GM19463 (cell line): Measurements from ENCODE around the gene MUSTN1.
A peak's percentile ranks its signal among the peaks of the same experiment; 100 is the strongest.

ENCODE experiments used
- ATAC-seq: cut with Tn5 transposase; IDR thresholded peaks from one replicate; pipeline ENCODE4 v1.9.1; 2021; ENCODE audit warnings: mild to moderate bottlenecking, moderate library complexity; ENCODE audit not compliant: unreplicated experiment

MUSTN1 gene

DNA sequence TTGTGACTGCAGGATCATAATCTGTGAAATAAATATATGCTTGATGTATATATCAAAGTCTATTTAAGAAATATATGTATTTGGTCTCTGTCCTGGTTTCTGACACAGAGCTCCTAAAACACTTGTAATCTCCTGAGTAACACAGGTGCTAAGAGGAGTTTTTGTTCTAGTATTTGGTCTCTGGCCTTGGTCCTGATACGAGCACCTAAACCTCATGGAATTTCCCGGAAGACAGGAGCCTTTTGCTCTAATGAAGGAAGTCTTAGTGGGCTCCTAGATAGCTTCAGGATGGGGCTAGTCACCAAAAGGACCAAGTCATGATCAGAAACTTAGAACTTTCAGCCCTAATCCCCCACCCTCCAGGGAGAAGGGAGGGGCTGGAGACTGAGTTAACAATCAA, 19.2 kb upstream of the MUSTN1 start:
- ATAC-seq = no peak

DNA sequence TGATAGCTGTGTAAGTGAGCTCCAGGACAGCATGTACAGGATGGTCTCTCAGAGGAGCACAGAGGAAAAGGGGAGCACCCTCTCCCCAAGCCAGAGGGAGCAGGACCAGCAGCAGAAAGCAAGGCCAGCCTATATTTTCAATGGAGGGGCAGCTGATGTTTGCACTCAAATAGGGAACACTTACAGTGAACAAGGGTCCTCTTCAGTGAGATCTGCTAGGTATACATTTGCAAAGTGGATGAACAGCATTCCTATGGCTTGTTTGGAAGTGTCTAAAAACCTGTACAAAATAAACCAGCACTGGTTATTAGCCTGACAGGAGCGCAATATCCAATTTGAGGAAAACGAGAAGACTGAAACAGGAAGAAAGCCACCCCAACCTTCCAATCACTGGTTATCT, 17.6 kb upstream of the MUSTN1 start:
- no peak for ATAC-seq

DNA sequence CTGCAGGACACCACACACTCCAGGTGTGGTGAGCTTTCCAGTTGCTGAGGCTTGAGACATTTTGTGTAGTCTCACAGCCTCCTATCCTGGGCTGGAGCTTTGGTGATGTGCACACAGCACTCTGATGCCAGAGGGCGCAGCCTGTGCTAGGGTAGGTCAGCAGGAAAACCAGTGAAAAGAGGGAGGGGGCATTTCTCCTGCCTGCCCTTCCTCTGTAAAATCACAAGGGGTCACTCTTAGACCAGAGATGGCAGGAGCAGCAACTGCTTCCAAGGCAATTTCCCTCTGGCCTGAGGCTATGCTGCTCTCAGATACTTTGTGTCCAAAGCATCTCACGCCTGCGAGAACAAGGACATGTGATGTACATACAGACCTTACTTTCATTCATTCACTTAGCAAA, 16.5 kb upstream of the MUSTN1 start:
- no peak for ATAC-seq

- ATAC-seq = no peak
Observed at GRCh38 chr3:52849656-52850055, 14.8 kb upstream of the MUSTN1 start.

- no peak for ATAC-seq
Observed at GRCh38 chr3:52848617-52849016, 13.8 kb upstream of the MUSTN1 start.

GRCh38 chr3:52847726-52848125, 12.9 kb upstream of the MUSTN1 start:
- no peak for ATAC-seq

- no peak for ATAC-seq
Observed at GRCh38 chr3:52847241-52847640, 12.4 kb upstream of the MUSTN1 start.

DNA sequence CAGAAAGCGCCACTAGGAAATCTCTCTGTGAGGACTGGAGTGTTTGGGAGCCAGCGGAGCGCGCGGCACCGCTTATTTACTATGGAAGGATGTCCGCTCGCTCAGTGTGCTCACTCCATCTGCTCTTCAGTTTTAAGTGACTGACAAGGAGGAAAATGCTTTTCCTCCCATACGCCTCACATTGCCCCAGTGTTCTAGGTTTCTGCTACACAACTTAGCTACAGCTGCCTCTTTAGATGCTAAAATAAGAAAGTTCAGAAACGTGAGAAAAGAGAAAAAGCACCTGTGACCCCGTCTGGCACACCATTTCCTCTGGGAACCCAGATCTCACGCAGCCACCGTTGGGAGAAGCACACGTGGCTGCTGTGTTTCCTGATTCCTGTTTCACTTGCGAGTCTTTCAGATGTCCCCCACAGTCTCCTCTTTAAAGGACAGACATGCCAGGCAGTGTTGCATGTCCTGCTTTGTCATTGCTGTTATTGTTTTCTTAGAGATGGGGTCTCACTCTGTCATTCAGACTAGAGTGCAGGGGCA, 11.7 kb upstream of the MUSTN1 start:
- no peak for ATAC-seq

GRCh38 chr3:52845691-52846431, 11.0 kb upstream of the MUSTN1 start:
- ATAC-seq = no peak

GRCh38 chr3:52845157-52845556, 10.3 kb upstream of the MUSTN1 start:
- ATAC-seq = no peak

DNA sequence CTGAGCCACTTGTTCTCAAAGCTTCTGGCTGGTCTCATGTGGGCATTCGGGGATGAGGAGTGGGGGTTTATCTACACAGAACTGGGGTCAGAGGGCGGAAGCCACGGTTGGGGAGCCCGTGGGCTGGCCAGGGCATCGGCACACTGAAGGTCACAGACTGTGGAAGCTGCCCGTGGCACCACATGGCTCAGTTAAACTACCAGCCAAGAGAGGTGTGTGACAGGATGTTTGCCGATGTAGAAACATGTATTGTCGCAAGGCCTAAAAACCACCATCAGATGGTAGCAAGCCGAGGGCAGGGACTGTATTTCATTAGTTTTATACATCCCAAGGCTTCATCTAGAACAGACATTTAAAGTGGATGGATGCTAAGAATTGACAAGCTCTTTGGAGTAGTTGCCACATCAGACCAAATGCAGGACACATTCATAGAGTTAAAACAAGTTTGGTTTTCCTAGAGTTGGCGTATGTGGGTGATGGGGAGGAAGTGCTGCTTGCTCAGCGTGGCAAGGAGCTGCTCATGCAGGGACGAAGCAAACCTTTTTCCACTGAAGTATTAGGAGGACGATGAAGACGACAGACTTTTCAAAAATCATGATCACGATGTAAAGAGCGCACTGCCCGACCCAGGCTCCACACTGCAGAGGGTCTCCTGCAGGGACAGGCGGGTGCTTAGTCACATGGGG, 9.6 kb upstream of the MUSTN1 start:
- ATAC-seq = no peak

DNA sequence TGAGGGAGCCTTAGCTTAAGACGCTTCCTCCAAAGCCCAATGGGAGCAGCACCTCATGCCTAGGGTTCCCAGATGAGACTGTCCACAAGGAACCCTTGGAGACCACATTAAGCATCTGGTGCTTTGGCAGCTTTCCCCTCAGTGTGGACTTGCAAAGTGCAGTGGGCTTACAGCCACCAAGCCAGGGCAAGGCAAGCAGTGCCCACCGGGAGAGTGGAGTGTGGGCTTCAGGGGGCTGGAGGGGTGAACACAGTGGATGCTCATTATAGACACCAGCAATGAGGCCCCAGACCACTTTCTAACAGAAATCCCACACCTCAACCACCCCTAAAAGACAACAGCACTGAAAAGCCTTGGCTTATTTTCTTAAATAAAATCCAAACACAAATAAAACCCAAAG, 9.1 kb upstream of the MUSTN1 start:
- ATAC-seq = no peak

DNA sequence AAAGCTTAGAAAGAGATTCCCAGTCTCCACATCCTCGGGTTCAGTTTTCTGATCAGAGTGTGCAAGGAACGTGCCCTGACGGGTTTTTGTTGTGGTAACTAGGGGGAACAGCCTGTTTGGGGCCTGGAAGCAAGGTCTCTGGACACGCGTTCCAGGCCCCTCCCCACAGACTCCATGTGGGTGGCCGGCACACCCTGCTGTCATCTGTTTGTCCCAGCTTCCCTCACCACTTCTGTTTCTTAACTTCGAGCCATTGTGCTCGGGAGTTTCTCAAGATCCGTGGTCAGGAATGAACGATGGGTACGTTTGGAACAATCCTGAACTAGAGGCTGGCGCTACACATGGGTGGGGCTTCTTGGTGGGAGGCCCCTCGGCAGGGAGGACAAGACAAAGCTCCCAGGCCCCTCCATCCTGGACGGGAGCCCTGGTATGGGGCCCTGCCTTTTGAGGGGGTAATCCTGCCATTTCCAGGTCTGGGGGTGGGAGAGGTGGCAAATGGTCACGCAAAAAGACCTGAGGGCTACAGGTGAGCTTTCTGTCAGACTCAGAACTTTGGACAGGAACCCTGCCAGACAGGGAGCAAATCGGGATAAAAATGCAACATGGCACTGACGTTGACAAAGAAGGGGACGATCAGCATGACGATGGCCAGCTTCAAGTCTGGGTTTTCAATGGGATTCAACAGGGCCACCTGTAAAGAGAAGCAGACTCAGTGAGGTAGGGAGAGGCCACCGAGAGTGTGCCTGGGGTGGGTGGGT, 8.5 kb upstream of the MUSTN1 start:
- no peak for ATAC-seq

DNA sequence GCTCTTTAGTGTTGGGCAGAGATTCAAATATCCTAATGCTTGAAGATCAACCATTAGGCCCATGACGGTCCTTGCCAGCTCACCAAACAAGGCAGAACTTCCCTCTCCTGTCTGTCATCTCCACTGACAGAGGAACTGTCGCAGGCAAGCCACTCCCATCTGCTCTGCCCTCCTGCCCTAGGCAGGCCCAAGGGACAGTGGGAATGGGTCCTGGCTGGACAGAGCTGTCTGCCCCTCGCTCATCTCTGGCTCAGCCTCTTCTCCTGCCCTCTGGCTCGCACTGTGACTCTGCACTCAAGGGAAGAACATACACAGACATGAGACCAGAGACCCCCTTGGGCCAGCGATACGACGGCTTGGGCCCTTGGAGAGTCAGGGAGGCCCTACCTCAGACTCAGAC, 7.6 kb upstream of the MUSTN1 start:
- no peak for ATAC-seq

DNA sequence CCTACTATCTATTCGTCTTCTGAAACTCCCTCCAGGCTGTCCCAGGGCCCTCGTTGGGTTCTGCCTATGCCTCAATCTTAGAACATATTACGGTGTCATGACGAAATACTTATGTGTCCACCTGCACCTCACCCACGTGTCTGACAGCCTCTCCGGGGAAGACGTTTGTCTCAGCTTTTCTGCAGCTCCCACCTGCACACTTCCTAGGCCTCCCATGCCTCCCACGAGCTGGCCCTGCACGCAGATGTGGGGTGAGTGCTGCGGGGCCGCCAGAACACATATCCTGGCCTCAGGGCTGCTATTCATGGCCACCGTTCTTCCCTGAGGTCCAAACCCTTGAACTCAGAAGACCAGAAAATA, 7.1 kb upstream of the MUSTN1 start:
- no peak for ATAC-seq

- ATAC-seq = peak; percentile 45
Observed at GRCh38 chr3:52841211-52841980, 6.6 kb upstream of the MUSTN1 start.

GRCh38 chr3:52839892-52840545, 5.2 kb upstream of the MUSTN1 start:
- ATAC-seq = no peak

GRCh38 chr3:52839268-52839575, 4.4 kb upstream of the MUSTN1 start:
- no peak for ATAC-seq

- no peak for ATAC-seq
Observed at GRCh38 chr3:52838561-52839267, 3.9 kb upstream of the MUSTN1 start.

DNA sequence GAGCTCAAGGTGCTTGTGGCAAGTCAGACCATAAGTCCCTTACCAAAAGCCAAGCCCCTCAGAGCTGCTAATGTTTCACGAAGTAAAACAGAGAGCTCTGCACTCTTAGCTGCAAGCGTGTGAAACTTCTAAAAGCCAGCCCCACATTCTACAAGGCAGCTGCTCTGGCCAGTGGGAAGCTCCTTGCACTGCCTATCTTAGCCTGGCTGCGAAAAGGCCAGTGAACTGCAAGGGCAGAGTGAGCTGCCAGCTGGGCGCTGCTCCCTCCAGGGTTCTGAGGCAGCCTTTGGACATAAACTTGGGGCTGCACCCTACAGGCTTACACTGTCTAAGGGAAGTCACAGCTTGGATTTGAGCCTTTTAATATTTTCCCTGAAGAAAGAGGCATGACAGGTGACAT, 2.2 kb upstream of the MUSTN1 start:
- ATAC-seq = no peak
